ENCODE results near the gene INTS6L.

The INTS6L gene

DNA sequence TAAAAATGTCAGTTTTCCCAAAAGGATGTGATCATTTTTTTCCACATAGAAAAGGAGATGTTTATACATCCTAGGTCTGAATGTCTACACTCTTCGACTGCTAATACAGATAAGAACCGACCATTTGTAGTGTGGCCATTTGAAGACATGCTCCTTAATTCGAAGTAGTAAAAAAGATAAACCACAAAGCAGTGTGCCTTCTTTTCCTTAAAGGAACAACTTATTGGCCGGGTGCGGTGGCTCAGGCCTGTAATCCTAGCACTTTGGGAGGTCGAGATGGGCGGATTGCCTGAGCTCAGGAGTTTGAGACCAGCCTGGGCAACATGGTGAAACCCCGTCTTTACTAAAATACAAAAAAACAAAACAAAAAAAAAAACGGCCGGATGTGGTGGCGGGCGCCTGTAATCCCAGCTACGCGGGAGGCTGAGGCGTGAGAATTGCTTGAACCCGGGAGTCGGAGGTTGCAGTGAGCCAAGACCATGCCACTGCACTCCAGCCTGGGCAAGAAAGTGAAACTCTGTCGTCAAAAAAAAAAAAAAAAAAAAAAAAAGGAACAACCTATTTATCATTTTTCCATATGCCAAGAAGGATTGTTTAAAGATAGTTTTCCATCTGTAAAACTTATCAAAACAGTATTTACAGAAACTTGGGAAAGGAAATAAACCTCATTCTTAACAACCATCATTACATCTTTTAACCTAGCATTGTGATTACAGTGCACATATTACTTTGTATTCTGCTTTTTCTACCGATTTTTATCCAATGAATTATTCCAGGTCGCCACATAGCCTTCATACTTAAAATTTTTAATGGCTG is 2.6 kb downstream of the INTS6L start:
- TF ChIP-seq, protein P1, sequence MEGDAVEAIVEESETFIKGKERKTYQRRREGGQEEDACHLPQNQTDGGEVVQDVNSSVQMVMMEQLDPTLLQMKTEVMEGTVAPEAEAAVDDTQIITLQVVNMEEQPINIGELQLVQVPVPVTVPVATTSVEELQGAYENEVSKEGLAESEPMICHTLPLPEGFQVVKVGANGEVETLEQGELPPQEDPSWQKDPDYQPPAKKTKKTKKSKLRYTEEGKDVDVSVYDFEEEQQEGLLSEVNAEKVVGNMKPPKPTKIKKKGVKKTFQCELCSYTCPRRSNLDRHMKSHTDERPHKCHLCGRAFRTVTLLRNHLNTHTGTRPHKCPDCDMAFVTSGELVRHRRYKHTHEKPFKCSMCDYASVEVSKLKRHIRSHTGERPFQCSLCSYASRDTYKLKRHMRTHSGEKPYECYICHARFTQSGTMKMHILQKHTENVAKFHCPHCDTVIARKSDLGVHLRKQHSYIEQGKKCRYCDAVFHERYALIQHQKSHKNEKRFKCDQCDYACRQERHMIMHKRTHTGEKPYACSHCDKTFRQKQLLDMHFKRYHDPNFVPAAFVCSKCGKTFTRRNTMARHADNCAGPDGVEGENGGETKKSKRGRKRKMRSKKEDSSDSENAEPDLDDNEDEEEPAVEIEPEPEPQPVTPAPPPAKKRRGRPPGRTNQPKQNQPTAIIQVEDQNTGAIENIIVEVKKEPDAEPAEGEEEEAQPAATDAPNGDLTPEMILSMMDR (IDR thresholded peaks at IDR 0.05; ENCODE audit: borderline replicate concordance, insufficient read depth, low read depth, low read length): no peak
- H3K4me3 ChIP-seq (ENCODE audit: low read depth, low read length): no peak overlapping the region

DNA sequence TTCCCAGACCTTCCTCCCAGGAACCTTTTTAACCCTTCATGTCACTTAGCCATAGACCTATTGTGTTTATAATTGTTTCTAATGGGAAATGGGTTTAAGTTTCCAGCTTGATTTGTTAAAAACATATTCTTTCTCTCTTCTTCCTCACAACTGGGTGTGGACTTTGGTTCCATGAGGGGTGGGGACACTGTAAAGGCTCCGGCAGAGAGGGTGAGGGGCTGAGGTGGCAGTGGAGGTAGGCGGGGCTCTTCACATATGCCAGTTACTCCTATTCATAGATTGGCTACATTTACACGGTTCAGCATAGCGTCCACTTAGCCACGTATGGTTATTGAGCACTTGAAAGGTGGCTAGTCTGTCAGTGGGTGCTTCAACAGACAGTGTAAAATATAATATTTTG is 7.8 kb downstream of the INTS6L start:
- TF ChIP-seq, protein P1 (IDR thresholded peaks at IDR 0.05; ENCODE audit: borderline replicate concordance, insufficient read depth, low read depth, low read length): no peak

DNA sequence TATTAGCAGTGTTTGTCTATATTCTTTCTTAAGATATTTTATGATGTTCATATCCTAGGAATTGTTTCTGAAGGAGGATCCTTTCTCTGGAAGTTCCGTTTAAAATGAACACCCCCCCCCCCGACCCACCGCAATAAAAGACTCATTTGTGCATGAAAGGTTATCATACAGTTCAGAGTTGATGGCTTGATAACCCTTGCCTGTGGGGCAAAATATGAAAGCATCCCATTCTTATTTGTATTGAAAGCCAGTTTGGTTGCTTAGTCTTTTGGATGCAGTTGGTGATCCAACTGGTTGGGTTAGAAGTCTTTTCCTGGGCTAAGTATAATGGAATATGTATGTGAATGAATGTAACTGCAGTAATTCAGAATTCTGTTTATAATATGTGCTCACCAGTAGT is 8.3 kb downstream of the INTS6L start:
- no peak overlapping the region for H3K4me3 ChIP-seq (ENCODE audit: low read depth, low read length)
- TF ChIP-seq, protein P1 (IDR thresholded peaks at IDR 0.05; ENCODE audit: borderline replicate concordance, insufficient read depth, low read depth, low read length): no peak

More for the DNA sequence above, 7.8 kb downstream of the INTS6L start:
- H3K4me3 ChIP-seq (ENCODE audit: low read depth, low read length): no peak overlapping the region

DNA sequence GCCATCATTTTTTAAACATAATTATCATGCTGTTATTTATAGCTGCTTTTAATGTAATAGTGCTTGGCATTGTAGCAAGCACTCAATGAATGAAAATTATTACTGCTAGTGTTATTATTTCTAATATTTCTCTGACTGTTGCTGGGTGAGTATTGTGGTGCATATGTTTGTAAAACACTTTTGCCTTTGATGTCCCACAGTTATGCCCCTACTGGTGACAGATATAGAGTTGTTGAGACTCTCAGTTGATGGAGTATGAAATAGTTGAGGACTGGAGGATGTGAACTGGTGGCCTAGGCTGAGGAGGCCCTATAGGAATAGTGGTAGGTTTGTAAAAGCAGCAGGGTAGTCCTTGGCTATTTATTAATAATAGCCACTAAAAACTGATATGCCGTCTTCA is 9.6 kb downstream of the INTS6L start:
- TF ChIP-seq, protein P1 (IDR thresholded peaks at IDR 0.05; ENCODE audit: borderline replicate concordance, insufficient read depth, low read depth, low read length): no peak
- no peak overlapping the region for H3K4me3 ChIP-seq (ENCODE audit: low read depth, low read length)

DNA sequence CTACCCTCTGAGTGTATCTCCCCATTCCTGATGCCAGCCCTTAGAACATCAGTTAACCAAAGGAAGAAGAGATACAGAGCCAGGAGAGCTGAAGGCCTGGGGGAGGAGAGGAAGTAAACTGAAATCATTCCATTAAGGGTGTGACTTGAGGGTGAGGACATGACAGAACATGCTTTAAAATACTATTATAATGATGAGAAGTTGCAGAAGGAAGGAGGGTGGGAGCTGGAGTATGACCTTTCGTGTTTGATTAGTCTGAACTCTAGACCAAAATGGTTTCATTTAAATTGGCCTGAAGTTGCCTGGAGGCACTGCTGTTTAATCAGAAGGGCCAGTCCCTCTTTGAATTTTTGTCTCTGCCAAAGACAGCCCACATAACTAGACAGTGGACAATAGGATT is 11.4 kb downstream of the INTS6L start:
- H3K4me3 ChIP-seq (ENCODE audit: low read depth, low read length): no peak overlapping the region
- TF ChIP-seq, protein P1 (IDR thresholded peaks at IDR 0.05; ENCODE audit: borderline replicate concordance, insufficient read depth, low read depth, low read length): no peak

DNA sequence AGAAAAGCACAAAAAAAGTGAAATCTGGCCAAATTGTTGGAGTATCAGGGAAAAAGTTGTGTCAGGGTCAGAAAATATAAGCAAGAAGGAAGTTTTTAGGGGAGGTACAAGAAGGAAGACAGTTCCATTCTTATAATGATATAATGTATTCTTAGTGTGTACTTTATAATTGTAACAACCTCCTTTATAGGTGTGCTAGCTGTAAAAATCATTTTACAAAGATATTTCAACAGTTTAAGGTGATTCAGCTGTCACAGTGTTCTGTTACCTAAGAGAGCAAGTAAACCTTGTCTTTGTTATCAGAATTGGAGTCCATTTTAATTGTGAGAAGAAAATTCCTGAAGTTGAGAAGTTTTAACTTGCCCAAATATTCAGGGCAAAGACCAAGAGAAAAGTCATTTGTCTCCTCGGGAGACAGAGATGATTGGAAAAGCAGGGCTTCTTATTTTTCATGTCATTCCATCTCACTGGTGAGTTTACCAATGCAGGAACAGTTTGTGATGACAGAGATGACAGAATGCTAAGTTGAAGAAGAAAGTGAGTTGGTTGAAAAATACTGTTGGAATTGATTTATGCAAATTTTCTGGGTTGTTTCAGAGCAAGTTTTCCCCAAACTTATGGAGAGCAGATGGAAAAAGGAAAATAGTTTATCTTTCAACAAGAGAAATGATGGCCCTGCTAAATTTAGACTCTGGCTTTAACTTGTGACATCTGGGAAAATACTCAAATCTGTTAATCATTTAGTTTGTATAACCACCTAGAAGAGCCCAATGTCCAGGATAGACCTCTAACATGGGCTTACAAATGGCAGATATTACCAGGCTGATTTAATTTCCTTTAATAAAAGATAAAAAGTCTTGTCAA is 14.8 kb downstream of the INTS6L start:
- H3K4me3 ChIP-seq (ENCODE audit: low read depth, low read length): no peak overlapping the region
- TF ChIP-seq, protein P1 (IDR thresholded peaks at IDR 0.05; ENCODE audit: borderline replicate concordance, insufficient read depth, low read depth, low read length): no peak
